K562 (cell line): ENCODE data around the gene DCAF15.

ENCODE experiments used
- BMI1 ChIP-seq: fragments of 150-350 bp; IDR thresholded peaks from 2 replicates; pipeline ENCODE4 v1.6.1; 2014; ENCODE audit warnings: low read length
- CTCF ChIP-seq, 3 experiments: IDR thresholded peaks in 2 of 3; conservative IDR thresholded peaks in 1 of 3; 2 replicates each; pipeline ENCODE4 v1.5.1; 2011 to 2012; ENCODE audit warnings: low read length in 3 of 3, mild to moderate bottlenecking in 3 of 3, control low read depth in 2 of 3, improper control_type of control experiment in 1 of 3, inconsistent platforms in 1 of 3, low read depth in 1 of 3, mixed read lengths in 1 of 3, moderate library complexity in 1 of 3; ENCODE audit not compliant: insufficient read depth in 2 of 3
- EHMT2 ChIP-seq: fragments of 450-650 bp; IDR thresholded peaks from 2 replicates; pipeline ENCODE4 v1.6.1; 2018; ENCODE audit warnings: antibody characterized with exemption
- FOS ChIP-seq: IDR thresholded peaks from 3 replicates; pipeline ENCODE4 v1.6.1; 2011; ENCODE audit not compliant: insufficient read length; ENCODE audit errors: extremely low read depth
- GABPA ChIP-seq: fragments of 200-800 bp; sonication (Bioruptor generic); conservative IDR thresholded peaks from 2 replicates; pipeline ENCODE4 v1.6.1; 2016; ENCODE audit warnings: low read depth, missing genetic modification characterization, missing compliant biosample characterization
- GTF3C2 ChIP-seq: IDR thresholded peaks from 3 replicates; pipeline ENCODE4 v1.6.1; 2011; ENCODE audit warnings: borderline replicate concordance, mild to moderate bottlenecking, moderate library complexity; ENCODE audit not compliant: insufficient read length; ENCODE audit errors: extremely low read depth
- MXI1 ChIP-seq: IDR thresholded peaks from 2 replicates; pipeline ENCODE4 v1.6.1; 2011; ENCODE audit warnings: low read depth, mild to moderate bottlenecking, improper control_type of control experiment, low read length
- SMC3 ChIP-seq: conservative IDR thresholded peaks from 2 replicates; pipeline ENCODE4 v1.6.1; 2011; ENCODE audit warnings: low read depth, low read length, improper control_type of control experiment; ENCODE audit not compliant: insufficient read depth
- TBP ChIP-seq: optimal IDR thresholded peaks from 2 replicates; pipeline ENCODE3; 2011; ENCODE audit warnings: low read depth, low read length, improper control_type of control experiment

GRCh38 chr19:13930402-13930801, 21.9 kb upstream of the DCAF15 start:
- TF ChIP-seq EHMT2 (no peak), FOS (no peak), GTF3C2 (no peak), MXI1 (no peak), TBP (no peak), CTCF (IDR thresholded peaks at IDR 0.05 in 2 of 3, conservative IDR thresholded peaks at IDR 0.05 in 1 of 3; ENCODE audit: insufficient read depth in 2 of 3, low read depth in 1 of 3, low read length in 3 of 3) (no peak), SMC3 (no peak), GABPA (no peak), BMI1 (no peak)
